C1 segment of cervical spinal cord (tissue), 14 donors: ENCODE data around the gene CIP2A.
"Not testable (repeated sequence)": the region's sequence is repeated elsewhere in the genome, so short reads cannot be mapped to it uniquely, and the experiment has no call there.

ENCODE experiments used
- DNase-seq, 14 donors: peaks; one replicate each; lab custom pipeline; 2025; lab: John Stamatoyannopoulos, UW

CIP2A gene

DNA sequence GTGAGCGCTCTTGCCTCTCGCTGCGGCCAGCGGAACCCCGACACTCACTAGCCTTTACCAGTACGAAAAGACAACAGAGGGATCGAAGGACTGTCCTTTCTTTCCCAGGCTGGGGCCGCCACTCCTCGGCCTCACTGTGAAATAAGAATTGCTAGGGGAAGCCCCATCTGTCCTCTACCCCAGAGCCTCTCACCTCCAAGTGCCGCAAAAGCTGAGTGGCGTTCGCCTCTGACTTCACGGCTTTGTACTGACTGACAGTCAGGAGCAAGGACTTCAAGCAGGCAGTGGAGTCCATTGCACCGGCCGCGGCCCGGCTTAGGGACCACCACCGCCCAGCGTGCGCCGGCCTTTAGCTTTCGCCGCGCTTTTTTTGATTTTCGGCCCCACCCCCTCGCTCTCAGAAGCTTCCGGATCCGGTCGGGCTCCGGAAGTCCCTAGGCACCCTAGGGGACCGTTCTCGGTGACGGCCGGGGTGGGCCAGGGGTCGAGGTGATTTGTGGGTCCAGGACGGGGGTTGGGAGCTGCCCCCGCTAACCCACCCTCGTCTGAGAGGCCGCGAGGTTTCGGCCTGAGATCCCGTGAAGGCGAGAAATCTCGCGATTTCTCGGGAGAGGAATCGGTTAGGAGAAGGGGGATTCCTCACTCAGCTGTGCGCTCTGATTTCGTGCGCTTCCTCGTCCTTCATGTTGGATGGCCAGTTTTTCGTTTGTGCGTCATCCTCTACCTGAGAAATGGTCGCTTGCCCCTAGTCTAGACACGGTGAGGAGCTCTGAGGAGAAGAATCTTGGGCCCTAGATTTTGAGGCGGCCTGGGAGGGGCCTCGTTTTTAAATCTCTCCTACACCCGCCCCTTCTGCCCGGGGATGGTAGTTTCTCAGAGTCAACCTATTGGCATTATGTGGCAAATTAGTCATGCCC, at the start of gene CIP2A, which contains the start of gene DZIP3:
TSS of gene CIP2A (minus strand) at position 358 of the 917 bp plus-strand sequence. CDS start at position 295, 63 bp downstream.
TSS of gene DZIP3 (plus strand) at position 642 of the 917 bp plus-strand sequence. CDS start 15,685 bp downstream, outside the sequence.
- peak; percentile 32 to 92 (median 79) for DNase-seq

DNA sequence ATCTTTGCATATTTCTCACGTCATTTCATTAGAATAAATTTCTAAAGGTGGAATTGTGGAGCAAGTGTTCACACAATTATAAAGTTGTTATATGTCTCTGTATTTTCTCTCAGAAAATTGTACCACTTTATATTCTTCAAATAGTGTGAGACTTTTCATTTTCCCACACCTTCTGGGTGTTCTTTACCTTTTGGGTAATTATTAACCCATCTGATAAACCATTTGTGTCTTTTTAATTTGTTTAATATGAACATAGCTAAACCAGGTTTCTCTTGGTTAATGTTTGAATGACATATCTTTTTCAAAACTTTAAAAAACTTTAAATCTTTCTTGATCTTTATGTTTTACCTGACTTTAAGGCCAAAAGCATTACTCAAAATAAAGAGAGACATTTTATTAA, 40.7 kb upstream of the CIP2A start:
- DNase-seq: no peak

DNA sequence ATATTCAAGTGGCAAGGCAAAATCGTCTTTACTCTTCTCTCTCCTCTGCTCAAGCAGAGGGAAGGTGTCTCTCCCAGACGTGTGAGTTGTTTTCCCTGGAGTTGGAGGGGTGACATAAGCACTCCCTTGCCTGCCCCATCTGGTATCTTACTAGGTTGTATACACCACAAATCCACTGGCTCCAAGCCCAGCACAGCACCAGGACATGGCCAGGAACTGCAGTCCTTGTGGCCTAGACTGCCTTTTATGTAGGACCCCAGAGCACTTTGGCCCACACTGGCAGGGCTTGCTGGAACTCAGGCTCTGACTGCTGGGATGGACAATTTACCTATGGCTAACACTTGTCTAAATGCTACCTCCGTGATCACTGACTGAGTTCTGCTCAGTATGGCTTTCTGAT, 34.3 kb upstream of the CIP2A start:
- DNase-seq: no peak

DNA sequence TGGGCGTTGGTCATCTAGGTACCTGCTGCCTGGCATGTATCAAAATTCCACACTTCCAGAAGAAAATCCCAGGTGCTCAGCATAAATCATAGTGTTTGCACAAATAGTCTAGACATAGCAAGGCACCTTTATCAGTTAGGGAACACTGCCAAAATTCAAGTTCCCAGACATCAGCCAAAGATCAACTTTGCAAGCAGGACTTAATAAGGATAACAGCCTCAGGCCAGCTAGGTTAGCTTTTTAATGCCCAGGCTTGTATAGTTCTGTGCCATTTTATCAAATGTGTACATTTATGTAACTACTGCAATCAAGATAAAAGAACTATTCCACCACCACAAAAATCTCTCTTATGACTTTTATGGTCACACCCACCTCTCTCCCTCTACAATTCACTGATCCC, 31.0 kb upstream of the CIP2A start:
- DNase-seq: no peak

DNA sequence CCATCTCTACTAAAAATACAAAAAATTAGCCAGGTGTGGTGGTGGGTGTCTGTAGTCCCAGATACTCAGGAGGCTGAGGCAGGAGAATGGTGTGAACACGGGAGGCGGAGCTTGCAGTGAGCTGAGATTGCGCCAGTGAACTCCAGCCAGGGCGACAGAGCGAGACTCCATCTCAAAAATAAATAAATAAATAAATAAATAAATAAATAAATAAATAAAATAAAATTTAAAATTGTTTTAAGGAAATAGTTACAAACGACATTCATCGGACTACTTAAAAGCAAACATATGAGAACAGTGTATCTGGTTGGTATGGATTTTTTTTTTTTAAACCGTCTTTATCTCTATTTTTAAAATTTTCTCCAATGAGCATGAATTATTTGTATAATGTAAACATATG, 26.9 kb upstream of the CIP2A start:
- DNase-seq: not testable (repeated sequence)

DNA sequence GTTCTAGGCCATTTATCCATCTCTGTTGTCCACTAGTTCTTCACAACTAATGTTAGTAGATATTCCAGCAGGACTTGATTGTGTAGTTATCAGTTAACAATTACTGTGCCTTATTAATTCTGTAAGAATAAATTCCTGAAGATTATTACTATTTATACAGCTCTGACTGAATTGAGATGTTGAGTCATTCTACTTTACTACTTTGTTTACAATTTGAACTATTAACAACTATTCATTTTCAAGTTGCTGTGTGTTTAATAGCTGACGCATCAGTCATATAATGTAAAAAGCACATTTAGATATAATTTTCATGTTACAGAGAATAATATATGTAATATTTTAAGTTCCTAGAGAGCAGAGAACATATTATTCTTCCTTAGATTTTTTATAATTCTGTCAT, 21.4 kb upstream of the CIP2A start:
- DNase-seq: no peak

DNA sequence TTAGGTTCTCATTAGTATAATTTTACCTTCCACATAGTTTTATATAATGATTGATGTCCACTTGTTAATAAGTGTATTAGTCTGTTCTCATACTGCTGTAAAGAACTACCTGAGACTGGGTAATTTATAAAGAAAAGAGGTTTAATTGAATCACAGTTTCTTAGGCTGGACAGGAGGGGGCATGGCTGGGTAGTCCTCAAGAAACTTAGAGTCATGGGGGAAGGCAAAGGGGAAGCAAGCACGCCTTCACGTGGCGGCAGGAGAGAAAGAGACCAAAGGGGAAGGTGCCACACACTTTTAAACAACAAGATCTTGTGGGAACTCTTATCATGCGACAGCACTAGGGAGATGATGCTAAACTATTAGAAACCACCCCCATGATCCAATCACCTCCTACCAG, 19.5 kb upstream of the CIP2A start:
- DNase-seq: no peak

DNA sequence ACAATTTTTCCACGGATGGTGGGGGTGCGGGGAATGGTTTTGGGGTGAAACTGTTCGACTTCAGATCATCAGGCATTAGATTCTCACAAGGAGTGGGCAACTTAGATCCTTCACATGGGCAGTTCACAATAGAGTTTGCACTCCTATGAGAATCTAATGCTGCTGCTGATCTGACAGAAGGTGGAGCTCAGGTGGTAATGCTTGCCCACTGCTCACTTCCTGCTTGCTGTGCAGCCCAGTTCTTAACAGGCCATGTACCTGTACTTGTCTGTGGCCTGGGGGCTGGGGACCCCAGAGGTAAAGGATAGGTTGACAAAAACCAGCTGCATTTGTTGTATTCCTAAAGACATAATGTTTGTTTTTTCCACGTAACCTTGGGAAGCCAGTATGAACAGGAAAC, 16.3 kb upstream of the CIP2A start:
- DNase-seq: no peak

DNA sequence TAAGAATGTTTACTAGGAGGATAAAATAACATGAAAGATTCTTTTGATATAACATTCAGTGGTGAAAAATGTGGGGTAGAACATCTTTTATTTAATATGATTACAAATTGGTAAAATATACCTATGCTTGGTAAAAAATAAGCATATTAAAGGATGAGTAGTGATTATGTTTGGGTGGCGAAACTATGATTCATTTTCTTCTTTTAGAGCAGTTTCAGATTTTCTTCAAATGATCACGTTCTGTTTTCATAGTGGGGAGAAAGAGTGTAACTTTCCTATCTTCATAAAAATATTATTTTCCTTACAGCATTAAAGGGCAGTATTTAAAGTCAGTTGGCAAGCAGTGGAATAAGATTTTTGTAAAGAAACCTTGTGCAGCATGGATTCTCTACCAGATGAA, 15.8 kb upstream of the CIP2A start:
- DNase-seq: no peak

DNA sequence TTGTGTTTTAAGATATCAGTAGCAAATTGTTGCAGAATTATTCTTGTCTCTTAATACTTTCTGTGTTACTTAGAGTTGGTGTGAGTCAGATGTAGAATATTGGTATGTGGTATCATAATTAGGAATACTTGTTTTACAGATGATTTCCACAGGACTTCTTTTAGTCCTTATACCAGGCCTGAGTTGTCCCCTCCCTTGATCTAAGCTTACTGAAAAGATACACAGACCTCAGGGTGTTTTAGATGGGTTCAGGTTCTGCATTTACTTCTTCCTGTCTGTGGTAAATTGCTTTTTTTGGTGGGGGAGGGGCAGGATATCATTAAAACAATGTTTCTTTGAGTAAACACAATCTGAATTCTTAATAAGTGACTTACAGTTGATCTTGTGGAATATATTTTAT, 14.5 kb upstream of the CIP2A start:
- no peak for DNase-seq

DNA sequence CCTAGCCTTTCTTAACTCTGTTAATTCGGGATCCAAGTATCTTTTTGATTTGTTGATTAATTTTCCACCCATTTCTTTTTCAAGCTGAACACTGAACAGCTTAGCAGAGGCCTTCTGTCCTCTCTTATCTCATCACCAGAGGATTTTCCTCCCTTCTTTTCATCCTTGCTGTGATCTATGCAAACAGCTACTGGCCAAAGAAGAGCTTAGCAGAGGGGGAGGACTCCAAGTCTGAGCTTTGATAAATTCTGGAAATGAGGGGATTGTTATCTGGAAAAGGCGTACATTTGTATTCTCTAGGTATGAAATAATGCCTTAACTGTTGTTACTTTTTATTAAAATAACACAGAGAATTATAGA, 13.7 kb upstream of the CIP2A start:
- DNase-seq: peak in 1 of 14 donors; percentile 10

DNA sequence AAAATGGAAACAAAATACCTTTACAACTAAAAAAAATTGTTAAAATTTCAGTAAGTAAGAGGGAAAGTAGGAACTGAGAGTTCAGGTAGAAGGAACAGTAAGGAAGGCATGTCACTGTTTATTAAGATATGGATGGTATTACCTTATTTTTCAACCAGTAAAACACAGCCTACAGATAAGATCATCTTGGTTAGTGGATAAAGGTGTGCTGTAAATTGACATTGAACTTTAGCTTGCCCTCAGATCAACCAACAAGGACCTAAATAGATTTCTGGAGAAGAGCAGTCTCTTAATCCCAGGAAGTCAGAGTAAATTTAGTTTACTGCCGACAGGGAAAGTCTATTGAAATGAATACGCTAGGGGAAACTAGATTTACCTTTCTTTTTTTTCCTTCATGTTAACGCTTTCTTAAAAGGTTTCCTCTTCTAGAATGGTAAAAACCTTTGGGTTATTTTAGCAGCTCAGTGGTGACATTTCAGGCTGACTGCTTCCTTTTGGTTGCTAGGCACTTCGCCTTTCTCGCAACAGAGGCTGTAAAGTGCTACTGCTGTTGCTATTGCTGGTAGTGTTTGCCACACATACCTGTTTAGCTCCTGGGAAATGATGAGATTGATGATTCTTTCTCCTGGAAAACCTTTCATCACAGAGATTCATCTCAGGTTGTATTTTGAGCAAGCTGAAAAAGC, 13.2 kb upstream of the CIP2A start:
- peak in 1 of 14 donors; percentile 2 for DNase-seq

DNA sequence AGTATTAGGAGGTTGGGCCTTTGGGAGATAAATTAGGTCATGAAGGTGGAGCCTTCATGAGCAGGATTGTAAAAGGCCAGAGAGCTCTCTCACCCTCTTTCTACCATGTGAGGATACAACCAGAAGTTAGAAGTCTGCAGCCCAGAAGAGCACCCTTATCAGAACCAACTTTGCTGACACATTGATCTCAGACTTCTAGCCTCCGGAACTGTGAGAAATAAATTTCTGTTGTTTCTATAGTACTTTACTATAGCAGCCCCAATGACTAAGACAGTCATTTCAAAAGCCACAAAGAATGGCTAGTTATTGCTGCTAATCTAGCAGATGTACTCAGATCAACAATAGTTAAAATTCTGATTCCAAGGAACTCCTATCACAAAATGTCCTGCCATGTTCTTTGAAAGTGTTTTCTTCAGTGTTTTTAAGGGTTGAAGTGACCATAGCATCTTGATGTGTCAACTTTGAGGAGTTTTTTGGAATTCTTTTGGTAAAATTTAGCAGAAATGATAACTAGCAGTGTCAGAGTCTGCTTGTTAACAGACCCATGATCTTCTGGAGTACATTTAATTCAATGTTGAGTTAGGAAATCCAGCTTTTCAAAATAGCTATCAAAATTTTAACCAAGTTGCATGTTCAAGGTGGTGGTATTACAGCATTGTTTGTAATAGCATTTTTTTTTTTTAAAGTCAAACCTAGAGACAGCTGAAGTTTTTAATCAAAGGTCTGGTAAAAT, 10.6 kb upstream of the CIP2A start:
- DNase-seq: no peak

DNA sequence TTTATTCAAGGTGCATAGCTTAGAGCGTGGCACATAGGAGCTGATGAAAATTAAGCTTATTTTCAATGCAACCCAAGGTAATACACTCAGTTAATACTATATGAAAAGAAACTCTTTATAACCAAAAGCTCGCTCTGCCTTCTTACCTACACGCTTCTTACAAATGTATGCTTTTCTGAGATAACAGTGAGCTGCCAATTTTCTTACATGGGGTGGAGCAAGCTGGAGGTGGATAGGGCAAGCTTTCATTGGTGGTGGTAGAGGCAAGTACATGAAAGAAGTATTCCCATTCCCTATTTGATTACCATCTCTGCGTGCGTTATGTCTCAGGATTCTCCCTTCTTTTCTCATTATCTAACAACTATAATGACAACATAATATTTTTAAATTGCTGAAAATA, 9.1 kb upstream of the CIP2A start:
- no peak for DNase-seq

DNA sequence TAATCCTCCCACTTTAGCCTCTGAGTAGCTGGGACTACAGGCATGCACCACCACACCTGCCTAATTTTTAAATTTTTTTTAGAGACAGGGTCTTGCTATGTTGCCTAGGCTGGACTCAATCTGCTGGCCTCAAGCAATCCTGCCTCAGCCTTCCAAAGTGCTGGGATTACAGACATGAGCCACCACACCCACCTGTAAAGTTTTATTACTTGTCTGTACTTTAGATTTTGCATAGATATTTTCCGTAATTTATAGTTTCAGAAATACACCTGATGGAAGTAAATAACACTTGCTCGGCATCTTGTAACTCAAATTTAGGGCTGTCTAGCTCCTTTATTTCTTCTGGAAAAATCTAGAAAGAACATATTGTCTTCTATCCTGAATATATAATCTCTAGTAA, 6.1 kb upstream of the CIP2A start:
- no peak for DNase-seq

DNA sequence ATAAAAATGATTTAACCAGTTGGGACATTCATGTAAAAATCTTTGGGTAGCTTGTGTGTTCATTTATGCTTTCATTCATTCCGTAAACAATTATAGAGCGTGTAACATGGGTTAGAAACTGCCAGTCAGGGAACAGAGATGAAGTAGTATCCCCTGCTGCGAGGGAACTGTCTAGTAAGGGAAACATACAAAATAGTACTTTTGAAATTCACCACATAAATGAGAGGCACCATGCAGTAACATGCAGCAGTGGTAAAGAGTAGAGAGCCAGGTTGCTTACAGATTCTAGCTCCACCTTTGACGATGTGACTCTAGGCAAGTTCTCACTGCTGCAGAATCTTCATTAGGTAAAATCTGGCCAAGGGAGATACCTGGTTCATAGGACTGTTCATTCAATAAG, 1.2 kb upstream of the CIP2A start:
- peak in 1 of 14 donors; percentile 15 for DNase-seq

DNA sequence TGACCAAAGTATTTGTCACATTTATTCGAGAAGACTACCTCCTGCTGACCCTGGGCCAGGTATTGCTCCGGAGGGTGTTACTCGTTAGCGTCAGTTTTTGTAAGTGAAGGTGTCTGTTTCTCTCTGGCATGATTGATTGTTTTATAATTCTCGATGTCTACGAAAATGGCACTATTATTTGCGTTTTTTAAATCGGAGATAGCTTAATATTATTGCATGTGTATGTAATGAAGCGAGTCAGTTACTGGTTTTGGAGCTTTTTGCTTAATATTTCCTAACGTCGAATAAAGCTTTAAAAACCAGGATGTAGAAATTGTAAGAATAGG, 723 bp upstream of the CIP2A start:
- DNase-seq: no peak

DNA sequence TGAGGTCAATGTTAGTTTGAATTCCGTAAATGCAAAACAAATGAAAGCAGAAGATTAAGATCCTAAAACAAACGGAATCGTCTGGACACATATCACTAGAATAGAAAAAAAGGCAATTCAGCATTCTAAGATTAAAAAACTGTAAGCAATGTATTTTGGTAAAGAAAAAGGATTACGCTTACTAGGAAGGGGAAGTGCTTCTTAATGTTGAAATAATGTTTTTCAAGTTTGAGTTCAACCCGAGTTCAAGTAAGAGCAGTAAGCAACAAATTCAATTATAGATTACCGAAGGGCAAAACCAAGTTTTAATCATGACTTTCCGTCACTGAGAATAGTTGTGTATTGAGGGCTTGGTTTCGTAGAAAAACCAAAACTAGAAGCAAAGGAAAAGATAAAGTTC, 637 bp downstream of the CIP2A start:
- DNase-seq: no peak

DNA sequence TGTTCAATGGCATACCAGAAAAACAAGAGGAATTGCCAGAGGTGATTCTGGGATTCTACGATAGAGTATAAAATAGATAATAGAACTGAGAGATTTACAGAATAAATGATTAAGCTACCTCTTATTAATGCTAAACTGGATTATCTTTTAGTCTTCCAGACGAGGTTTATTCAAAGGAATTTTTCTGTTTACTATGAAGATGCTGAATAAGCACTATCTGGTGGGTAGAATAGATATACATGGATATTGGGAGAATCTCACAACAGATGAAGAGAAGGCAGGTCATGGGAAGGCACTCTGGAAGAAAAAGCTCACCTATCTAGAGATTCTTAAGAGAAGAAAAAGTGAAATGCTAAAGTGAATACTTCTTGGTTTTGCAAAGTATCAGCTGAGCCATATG, 11.2 kb downstream of the CIP2A start:
- DNase-seq: no peak

DNA sequence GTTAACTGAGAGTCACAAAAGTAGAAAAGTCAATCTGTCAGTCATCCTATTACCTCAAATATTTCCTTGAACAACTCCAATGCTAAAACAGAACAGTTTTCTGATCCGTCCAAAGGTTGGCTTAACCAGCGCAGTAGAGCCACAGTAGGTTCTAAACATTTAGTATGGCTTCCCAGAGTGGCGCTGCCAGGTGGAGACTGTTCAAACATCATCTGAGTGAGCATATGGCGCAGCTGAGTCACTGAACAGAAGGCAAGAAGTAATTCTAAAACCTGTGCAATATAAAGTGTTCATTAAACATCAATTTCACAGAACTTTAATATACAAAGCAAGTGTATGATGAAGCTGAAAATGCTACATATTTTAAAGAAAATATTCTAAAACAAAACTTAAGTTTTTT, 19.9 kb downstream of the CIP2A start:
- no peak for DNase-seq

DNA sequence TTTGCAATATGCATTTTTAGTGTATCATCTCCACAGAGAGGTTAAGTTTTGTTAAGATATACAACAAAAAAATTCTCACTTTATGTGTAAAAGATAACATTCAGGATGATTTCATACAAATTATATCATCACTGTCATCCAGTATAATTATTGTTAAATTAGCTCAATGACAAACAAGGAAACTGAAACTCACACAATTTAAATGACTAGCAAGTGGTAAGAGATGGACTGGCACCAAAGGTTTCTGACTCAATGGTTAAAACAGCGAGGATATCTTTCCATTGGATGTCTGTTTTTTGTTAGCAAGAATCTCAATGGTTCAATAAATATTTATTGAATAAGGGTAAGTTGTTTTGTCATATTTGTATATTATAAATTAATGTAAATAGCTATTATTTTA, 22.6 kb downstream of the CIP2A start:
- no peak for DNase-seq

DNA sequence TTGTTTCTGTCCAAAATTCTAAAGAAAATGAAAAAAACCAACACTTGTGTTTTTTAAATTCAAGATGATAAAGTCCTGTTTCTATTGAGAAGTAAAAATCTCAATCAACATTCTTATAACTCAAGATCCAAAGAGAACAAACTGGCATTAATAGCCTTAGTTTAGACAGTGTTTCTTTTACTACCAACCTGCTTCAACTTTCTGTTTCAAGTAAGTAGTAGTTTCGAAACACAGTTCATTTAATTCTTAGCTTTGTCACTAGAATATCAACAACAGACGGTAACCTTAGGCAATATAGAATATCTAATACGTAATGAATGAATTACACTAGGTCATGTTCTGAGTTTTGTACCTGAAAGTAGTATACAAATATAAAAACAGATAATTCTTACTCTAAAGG, 23.7 kb downstream of the CIP2A start:
- no peak for DNase-seq
